Cardiac muscle cell (in vitro differentiated cells and primary cell): ENCODE measurements around the gene NUDCD3. TPM values are rescaled to one million over a fixed set of nuclear protein-coding genes. Genes with fewer than 3 reads are reported as not detected.
A peak's percentile ranks its signal among the peaks of the same experiment; 100 is the strongest.

Experiments
- DNase-seq, 2 donors: peaks; one replicate each; pipeline versions ENCODE4 v3.0.0 to v3.0.0-alpha.2; 2010 to 2017; ENCODE audit warnings: low read depth in 1 of 2, low spot score in 1 of 2
- H3K27ac ChIP-seq: fragments of 200-600 bp; sonication (generic); 2 replicates; pipeline ENCODE4 v1.5.1; 2016
- H3K27me3 ChIP-seq: fragments of 200-600 bp; sonication (generic); 2 replicates; pipeline ENCODE4 v1.6.0; 2016; ENCODE audit warnings: control low read depth
- H3K36me3 ChIP-seq: fragments of 200-600 bp; sonication (generic); 2 replicates; pipeline ENCODE4 v1.5.1; 2016; ENCODE audit warnings: control low read depth
- H3K4me1 ChIP-seq: fragments of 200-600 bp; sonication (generic); 2 replicates; pipeline ENCODE4 v1.8.1; 2017; ENCODE audit warnings: low read depth, mild to moderate bottlenecking, mixed run types
- H3K4me3 ChIP-seq: fragments of 200-600 bp; sonication (generic); 2 replicates; pipeline ENCODE4 v1.5.1; 2016; ENCODE audit warnings: mild to moderate bottlenecking
- H3K9me3 ChIP-seq: fragments of 200-600 bp; sonication (generic); 2 replicates; pipeline ENCODE4 v1.5.1; 2017; ENCODE audit warnings: low read depth, mild to moderate bottlenecking, control low read depth
- CTCF ChIP-seq: IDR thresholded peaks from 2 replicates; pipeline ENCODE4 v1.5.1; 2012; ENCODE audit warnings: low read depth, mild to moderate bottlenecking, low read length
- polyA plus RNA-seq: library from polyadenylated mRNA; unstranded; fragments of >200 nt; fragmentation: Nextera tagmentation; extraction: Ambion mirVana; gene quantifications from 2 replicates; pipeline ENCODE4 v1.2.1, GENCODE V29; 2016
- total RNA-seq: library from RNA; depleted of rRNA; stranded (reverse); fragments of >200 nt; gene quantifications from 2 replicates; pipeline ENCODE4 v1.2.3, GENCODE V29; 2016

The NUDCD3 gene
- total and polyA plus RNA-seq, 2 experiments from 2014 or later, result 44.8 to 98.7 TPM

- TF ChIP-seq CTCF, result no peak
Observed at GRCh38 chr7:44338600-44338999, 151.9 kb downstream of the NUDCD3 start.

GRCh38 chr7:44336491-44336890 is 154.0 kb downstream of the NUDCD3 start:
- Histone ChIP-seq H3K36me3 (no peaks in the 10 kb centered on the region), H3K27ac (no peak overlapping the region), H3K27me3 (no peaks in the 10 kb centered on the region), H3K4me1 (peaks cover 13% of the 10 kb centered on the region), H3K9me3 (no peaks in the 10 kb centered on the region), H3K4me3 (no peak overlapping the region)
- no peak for DNase-seq
- TF ChIP-seq CTCF, result no peak

More at GRCh38 chr7:44338600-44338999, 151.9 kb downstream of the NUDCD3 start:
- H3K27me3 ChIP-seq, result no peaks in the 10 kb centered on the region
- no peaks in the 10 kb centered on the region for H3K9me3 ChIP-seq
- H3K4me1 ChIP-seq, result peaks cover 5% of the 10 kb centered on the region
- H3K4me3 ChIP-seq, result no peak overlapping the region
- no peak for DNase-seq
- no peaks in the 10 kb centered on the region for H3K36me3 ChIP-seq
- H3K27ac ChIP-seq, result no peak overlapping the region

GRCh38 chr7:44335184-44335583 is 155.3 kb downstream of the NUDCD3 start:
- no peak for TF ChIP-seq CTCF
- Histone ChIP-seq H3K9me3 (no peaks in the 10 kb centered on the region), H3K4me3 (no peak overlapping the region), H3K36me3 (no peaks in the 10 kb centered on the region), H3K4me1 (peaks cover 17% of the 10 kb centered on the region), H3K27ac (no peak overlapping the region), H3K27me3 (no peaks in the 10 kb centered on the region)
- no peak for DNase-seq

- DNase-seq, result no peak
- TF ChIP-seq CTCF, result no peak
- Histone ChIP-seq H3K9me3 (no peaks in the 10 kb centered on the region), H3K4me1 (peaks cover 17% of the 10 kb centered on the region), H3K27me3 (no peaks in the 10 kb centered on the region), H3K4me3 (no peak overlapping the region), H3K27ac (no peak overlapping the region), H3K36me3 (no peaks in the 10 kb centered on the region)
Observed at GRCh38 chr7:44334734-44335097, 155.7 kb downstream of the NUDCD3 start.

- Histone ChIP-seq H3K4me3 (no peak overlapping the region), H3K27me3 (no peaks in the 10 kb centered on the region), H3K27ac (no peak overlapping the region), H3K4me1 (peaks cover 17% of the 10 kb centered on the region), H3K9me3 (no peaks in the 10 kb centered on the region), H3K36me3 (no peaks in the 10 kb centered on the region)
- TF ChIP-seq CTCF, result no peak
- DNase-seq, result peak in 1 of 2 donors; percentile 59
Observed at GRCh38 chr7:44333911-44334733, 156.3 kb downstream of the NUDCD3 start.
